ENCODE measurements around the gene SPRYD3. TPM values are rescaled to one million over a fixed set of nuclear protein-coding genes. Genes with fewer than 3 reads are reported as not detected.

Gene SPRYD3
- total RNA-seq, 1 donor from 2014 or later: 21.8 TPM

DNA sequence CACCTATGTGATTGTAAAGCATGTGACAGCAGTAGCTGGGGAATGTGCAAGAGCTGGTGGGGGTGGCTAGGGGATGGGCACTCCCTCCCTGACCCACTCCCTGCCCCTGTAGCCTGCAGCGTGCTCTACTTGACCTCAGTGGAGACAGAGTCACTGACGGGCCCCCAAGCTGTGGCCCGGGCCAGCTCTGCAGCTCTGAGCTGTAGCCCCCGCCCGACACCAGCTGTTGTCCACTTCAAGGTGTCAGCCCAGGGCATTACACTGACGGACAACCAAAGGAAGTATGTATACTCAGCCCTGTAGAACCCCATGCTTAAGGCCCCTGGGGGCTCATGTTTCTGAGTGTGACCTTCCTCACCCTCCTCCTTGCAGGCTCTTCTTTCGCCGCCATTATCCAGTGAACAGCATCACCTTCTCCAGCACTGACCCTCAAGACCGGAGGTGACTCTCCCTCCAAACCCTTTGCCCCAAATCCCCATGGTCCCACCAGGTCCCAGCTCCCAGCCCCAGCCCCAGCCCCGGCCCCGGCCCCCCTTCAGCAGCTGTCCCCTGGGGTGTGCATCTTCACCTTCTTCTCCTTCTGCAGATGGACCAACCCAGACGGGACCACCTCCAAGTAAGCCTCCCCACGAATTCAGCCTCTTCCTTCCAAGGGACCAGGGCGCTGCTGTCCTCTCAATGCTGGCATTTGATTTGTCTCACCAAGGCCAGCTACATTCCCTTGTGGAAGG, 16.0 kb downstream of the SPRYD3 start:
- no peak overlapping the region for H3K27ac ChIP-seq (ENCODE audit: low read depth, low read length)
- H3K4me1 Mint-ChIP-seq (ENCODE audit: low read depth, unreplicated experiment): peaks cover 12% of the 10 kb centered on the region

DNA sequence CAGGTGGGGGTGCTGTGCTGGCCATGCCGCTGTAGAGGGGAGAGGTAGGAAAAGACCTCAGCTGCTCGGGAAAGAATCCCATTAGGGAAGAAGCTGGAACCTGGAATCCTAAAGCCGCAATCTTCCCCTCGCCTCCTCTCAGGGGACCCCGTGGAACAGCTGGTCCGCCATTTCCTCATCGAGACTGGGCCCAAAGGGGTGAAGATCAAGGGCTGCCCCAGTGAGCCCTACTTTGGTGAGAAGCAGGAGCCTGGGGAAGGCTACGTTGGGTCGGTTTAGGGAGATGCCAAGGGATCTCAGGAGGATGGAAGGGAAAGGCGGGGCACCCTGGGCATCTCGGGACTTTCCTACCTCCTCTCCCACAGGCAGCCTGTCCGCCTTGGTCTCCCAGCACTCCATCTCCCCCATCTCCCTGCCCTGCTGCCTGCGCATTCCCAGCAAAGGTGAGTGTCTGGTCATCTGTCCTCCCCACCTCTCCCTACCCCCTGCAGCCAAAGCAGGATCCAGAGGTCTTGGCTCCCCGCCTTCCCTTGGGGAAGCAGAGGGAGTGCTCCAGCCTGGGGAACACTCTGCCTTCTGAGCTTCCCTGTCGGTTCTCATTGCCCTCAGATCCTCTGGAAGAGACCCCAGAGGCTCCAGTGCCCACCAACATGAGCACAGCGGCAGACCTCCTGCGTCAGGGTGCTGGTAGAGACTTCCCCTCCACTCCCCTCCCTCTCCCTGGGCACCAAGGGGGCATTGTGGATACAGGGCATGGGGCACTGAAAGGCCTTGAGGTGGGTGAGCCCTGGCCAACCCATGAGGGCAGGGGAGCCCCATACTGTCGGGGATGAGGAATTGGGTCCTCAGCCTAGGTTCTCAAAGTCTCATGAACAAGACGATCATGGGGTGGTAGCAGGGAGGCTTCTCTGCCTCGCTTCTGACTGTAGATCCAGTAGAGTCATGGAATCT, 16.9 kb downstream of the SPRYD3 start:
- Histone ChIP-seq H3K36me3 (ENCODE audit: insufficient read depth, low read length) (no peaks in the 10 kb centered on the region), H3K4me2 (ENCODE audit: low read length) (no peak overlapping the region), H3K27ac (ENCODE audit: low read depth, low read length) (no peak overlapping the region), H3K27me3 (ENCODE audit: insufficient read depth, low read length) (no peaks in the 10 kb centered on the region), H4K20me1 (ENCODE audit: insufficient read depth, low read length) (peaks cover 17% of the 10 kb centered on the region), H3K4me3 (ENCODE audit: insufficient read depth, low read depth, low read length) (no peak overlapping the region), H2AFZ (ENCODE audit: low read depth, low read length) (no peak overlapping the region), H3K9me3 (ENCODE audit: insufficient read depth, low read depth, low read length) (no peaks in the 10 kb centered on the region), H3K4me1 (ENCODE audit: insufficient read depth, low read length) (peaks cover 25% of the 10 kb centered on the region), H3K79me2 (ENCODE audit: insufficient read depth, low read length) (no peaks in the 10 kb centered on the region), H3K9ac (ENCODE audit: low read length) (no peak overlapping the region)
- peaks cover 13% of the 10 kb centered on the region for H3K4me1 Mint-ChIP-seq (ENCODE audit: low read depth, unreplicated experiment)
- TF ChIP-seq, protein P1, sequence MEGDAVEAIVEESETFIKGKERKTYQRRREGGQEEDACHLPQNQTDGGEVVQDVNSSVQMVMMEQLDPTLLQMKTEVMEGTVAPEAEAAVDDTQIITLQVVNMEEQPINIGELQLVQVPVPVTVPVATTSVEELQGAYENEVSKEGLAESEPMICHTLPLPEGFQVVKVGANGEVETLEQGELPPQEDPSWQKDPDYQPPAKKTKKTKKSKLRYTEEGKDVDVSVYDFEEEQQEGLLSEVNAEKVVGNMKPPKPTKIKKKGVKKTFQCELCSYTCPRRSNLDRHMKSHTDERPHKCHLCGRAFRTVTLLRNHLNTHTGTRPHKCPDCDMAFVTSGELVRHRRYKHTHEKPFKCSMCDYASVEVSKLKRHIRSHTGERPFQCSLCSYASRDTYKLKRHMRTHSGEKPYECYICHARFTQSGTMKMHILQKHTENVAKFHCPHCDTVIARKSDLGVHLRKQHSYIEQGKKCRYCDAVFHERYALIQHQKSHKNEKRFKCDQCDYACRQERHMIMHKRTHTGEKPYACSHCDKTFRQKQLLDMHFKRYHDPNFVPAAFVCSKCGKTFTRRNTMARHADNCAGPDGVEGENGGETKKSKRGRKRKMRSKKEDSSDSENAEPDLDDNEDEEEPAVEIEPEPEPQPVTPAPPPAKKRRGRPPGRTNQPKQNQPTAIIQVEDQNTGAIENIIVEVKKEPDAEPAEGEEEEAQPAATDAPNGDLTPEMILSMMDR (IDR thresholded peaks at IDR 0.05; ENCODE audit: insufficient read depth, low read depth, low read length): no peak
- TF ChIP-seq EZH2 (IDR thresholded peaks at IDR 0.05; ENCODE audit: insufficient read depth, low read length): no peak
- DNase-seq (ENCODE audit: low read depth) (no peak), FAIRE-seq (no peak)
- H3K9me3 Mint-ChIP-seq (ENCODE audit: unreplicated experiment): no peaks in the 10 kb centered on the region
- H3K27ac Mint-ChIP-seq (ENCODE audit: unreplicated experiment): no peak overlapping the region
- no peaks in the 10 kb centered on the region for H3K27me3 Mint-ChIP-seq (ENCODE audit: low read depth, unreplicated experiment)
- H3K4me3 Mint-ChIP-seq (ENCODE audit: unreplicated experiment): no peak overlapping the region
- H3K36me3 Mint-ChIP-seq (ENCODE audit: low read depth, unreplicated experiment): peaks cover 21% of the 10 kb centered on the region

More for the DNA sequence above, 16.0 kb downstream of the SPRYD3 start:
- DNase-seq (ENCODE audit: low read depth) (no peak), FAIRE-seq (no peak)
- Mint-ChIP-seq H3K27ac (ENCODE audit: unreplicated experiment) (no peak overlapping the region), H3K4me3 (ENCODE audit: unreplicated experiment) (no peak overlapping the region), H3K9me3 (ENCODE audit: unreplicated experiment) (no peaks in the 10 kb centered on the region), H3K36me3 (ENCODE audit: low read depth, unreplicated experiment) (peaks cover 15% of the 10 kb centered on the region), H3K27me3 (ENCODE audit: low read depth, unreplicated experiment) (no peaks in the 10 kb centered on the region)
- Histone ChIP-seq H2AFZ (ENCODE audit: low read depth, low read length) (no peak overlapping the region), H3K36me3 (ENCODE audit: insufficient read depth, low read length) (no peaks in the 10 kb centered on the region), H3K4me3 (ENCODE audit: insufficient read depth, low read depth, low read length) (no peak overlapping the region), H4K20me1 (ENCODE audit: insufficient read depth, low read length) (peaks cover 17% of the 10 kb centered on the region), H3K4me1 (ENCODE audit: insufficient read depth, low read length) (peaks cover 30% of the 10 kb centered on the region), H3K9me3 (ENCODE audit: insufficient read depth, low read depth, low read length) (no peaks in the 10 kb centered on the region), H3K4me2 (ENCODE audit: low read length) (no peak overlapping the region), H3K27me3 (ENCODE audit: insufficient read depth, low read length) (no peaks in the 10 kb centered on the region), H3K79me2 (ENCODE audit: insufficient read depth, low read length) (no peaks in the 10 kb centered on the region), H3K9ac (ENCODE audit: low read length) (no peak overlapping the region)
- no peak for TF ChIP-seq EZH2 (IDR thresholded peaks at IDR 0.05; ENCODE audit: insufficient read depth, low read length)
- TF ChIP-seq, protein P1 (IDR thresholded peaks at IDR 0.05; ENCODE audit: insufficient read depth, low read depth, low read length): no peak

Measured in astrocyte (in vitro differentiated cells and primary cell).